ENCODE measurements around the gene DALRD3. TPM values are rescaled to one million over a fixed set of nuclear protein-coding genes. Genes with fewer than 3 reads are reported as not detected.

Gene DALRD3
- total RNA-seq, 1 experiment from 2014 or later, result 42.9 TPM

- POLR2A ChIA-PET, result interaction anchor here (2.3 kb wide), 1 partner anchor 11 kb away, joined by 7 read pairs; the partner anchor contains the start of gene NDUFAF3
Observed at GRCh38 chr3:49032646-49033304, 14.4 kb upstream of the DALRD3 start.

More at GRCh38 chr3:49032646-49033304, 14.4 kb upstream of the DALRD3 start:
- intact Hi-C loops (cut with micrococcal nuclease), result no loop called here
- TF ChIP-seq SIN3A (IDR thresholded peaks at IDR 0.05; ENCODE audit: low read depth) (no peak), POLR2A (IDR thresholded peaks at IDR 0.05; ENCODE audit: borderline replicate concordance, extremely low read depth, insufficient read depth, insufficient read length) (no peak), EGR1 (IDR thresholded peaks at IDR 0.05; ENCODE audit: low read depth) (no peak), CBX3 (IDR thresholded peaks at IDR 0.05; ENCODE audit: low read depth) (no peak), ZFX (IDR thresholded peaks at IDR 0.05) (no peak), ZBTB33 (IDR thresholded peaks at IDR 0.05; ENCODE audit: extremely low read depth, insufficient replicate concordance, low read length) (no peak), POLR2AphosphoS5 (IDR thresholded peaks at IDR 0.05; ENCODE audit: low read depth, low read length) (no peak), TCF7L2 (IDR thresholded peaks at IDR 0.05; ENCODE audit: borderline replicate concordance, extremely low read depth, insufficient read depth, insufficient read length) (no peak)
- H3K9ac ChIP-seq (ENCODE audit: low read length), result no peak overlapping the region
- BruUV-seq (replicated peaks), result no TSS peak
- H3K4me3 ChIP-seq (replicated peaks in 1 of 2; ENCODE audit: low read depth in 1 of 2, low read length in 2 of 2), result no peak overlapping the region
- H3K9me3 ChIP-seq (ENCODE audit: control insufficient read depth in 1 of 2, insufficient read depth in 1 of 2, low read depth in 1 of 2, low read length in 2 of 2), result no peaks in the 10 kb centered on the region
- DNase-seq (ENCODE audit: low read depth, low spot score) (no peak), ATAC-seq (no peak)
- peaks cover 3 to 18% of the 10 kb centered on the region in 2 experiments; a peak in 3 of 4 replicates for H3K4me1 ChIP-seq (ENCODE audit: control insufficient read depth in 1 of 2, insufficient read depth in 2 of 2, low read length in 2 of 2)
- ChIA-PET RAD21 (ENCODE audit: low non-redundant PET in 1 of 2, low total read pairs in 2 of 2, uncharacterized antibody in 2 of 2, unreplicated experiment in 2 of 2) (no interaction called here), CTCF (no interaction called here)
- peaks cover 27 to 45% of the 10 kb centered on the region in 2 experiments for H3K36me3 ChIP-seq (ENCODE audit: control insufficient read depth in 1 of 2, insufficient read depth in 2 of 2, low read length in 2 of 2)
- no peak overlapping the region for H3K27ac ChIP-seq (ENCODE audit: low read depth, low read length)
- H3K79me2 ChIP-seq (ENCODE audit: insufficient read depth, low read length), result peaks cover 22% of the 10 kb centered on the region
- H3K4me2 ChIP-seq (ENCODE audit: low read length), result no peak overlapping the region
- H2AFZ ChIP-seq (ENCODE audit: low read depth, low read length, poor library complexity, severe bottlenecking), result no peak overlapping the region
- no peaks in the 10 kb centered on the region for H3K9me2 ChIP-seq (ENCODE audit: insufficient read depth)
- H4K20me1 ChIP-seq (ENCODE audit: insufficient read depth), result 0 out of 2 replicates have a peak, but pooled peaks cover 4% of the 10 kb centered on the region
- H3K27me3 ChIP-seq (ENCODE audit: insufficient read depth, low read length), result no peaks in the 10 kb centered on the region

Data from HCT116 (cell line).